GM10266 (cell line): Measurements from ENCODE around the gene LYST.

Experiments used
- DNase-seq: peaks from one replicate; pipeline ENCODE4 v3.0.0; 2012; ENCODE audit errors: extremely low spot score
- CTCF ChIP-seq: IDR thresholded peaks from 2 replicates; pipeline ENCODE4 v1.5.1; 2012; ENCODE audit warnings: mild to moderate bottlenecking, low read depth; ENCODE audit not compliant: control insufficient read depth, insufficient read depth; ENCODE audit errors: missing control alignments

The LYST gene

GRCh38 chr1:235721982-235722381, 144.7 kb downstream of the LYST start:
- no peak for DNase-seq
- TF ChIP-seq CTCF = no peak

DNA sequence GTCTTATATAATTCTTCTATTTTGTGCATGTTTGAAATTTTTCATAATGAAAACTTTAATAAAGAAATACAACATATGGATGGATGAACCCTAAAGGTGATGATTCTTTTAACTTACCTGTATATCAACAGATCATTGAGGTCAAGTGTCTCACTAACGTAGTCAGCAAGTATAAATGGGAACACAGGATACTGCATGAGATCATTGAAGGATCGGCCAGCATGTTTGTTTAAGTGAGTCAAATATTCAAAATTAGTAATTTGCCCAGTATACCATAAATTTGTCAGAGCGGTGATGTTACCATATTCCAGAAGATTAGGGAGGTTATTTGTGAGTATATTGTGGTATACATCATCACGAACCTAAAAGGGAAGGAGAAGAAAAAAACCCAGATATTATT, 146.2 kb downstream of the LYST start:
- TF ChIP-seq CTCF = no peak
- no peak for DNase-seq

DNA sequence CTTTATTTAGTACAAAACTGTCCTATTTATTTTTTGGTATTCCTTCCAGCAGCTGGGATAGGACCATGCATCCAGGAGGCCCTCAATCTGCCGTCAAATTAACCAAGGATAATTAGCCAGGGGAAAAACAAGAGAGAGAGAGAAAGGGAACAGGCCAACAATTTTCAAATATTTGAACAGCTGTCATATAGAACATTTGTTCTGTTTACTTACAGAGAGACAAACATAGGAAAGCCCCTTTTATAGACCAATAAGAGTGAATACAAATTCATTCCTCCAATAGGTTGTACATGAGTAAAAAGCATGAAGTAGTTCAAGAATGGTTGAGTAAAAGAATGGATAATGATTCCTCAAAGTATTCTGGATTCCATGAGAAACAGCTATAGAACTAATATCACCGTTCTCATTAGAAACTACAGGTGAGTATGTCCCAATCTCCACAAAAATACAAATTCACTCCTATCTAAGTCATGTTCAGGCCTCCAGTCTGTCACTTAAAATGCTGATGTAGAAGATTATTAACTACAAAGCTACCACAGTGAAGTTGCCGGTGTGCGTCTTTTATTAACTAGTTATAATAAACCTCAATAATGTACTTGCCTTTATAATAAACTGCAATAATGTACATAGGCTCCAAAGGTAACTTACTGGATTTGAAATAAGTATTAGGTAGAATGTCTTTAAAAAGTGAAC, 152.4 kb downstream of the LYST start:
- TF ChIP-seq CTCF = no peak
- DNase-seq = no peak

DNA sequence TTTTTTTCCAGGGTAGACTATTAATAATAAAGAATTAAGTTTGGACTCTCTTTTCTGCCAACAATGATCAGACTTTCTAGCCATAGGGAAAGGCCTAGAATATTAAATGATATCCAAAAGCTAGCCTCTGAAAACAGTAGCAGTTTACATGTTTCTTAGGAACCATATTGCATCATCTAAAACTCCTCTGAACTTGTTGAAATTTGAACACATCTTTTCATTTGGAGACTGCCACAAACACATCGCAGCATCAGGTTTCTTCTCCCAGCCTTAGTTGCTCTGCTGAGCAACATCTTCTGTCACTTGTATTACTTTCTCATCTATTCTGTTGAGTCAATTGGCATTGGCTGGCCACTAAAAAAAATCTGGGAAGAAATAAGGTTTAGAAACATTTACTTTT, 153.9 kb downstream of the LYST start:
- no peak for DNase-seq
- TF ChIP-seq CTCF = no peak

DNA sequence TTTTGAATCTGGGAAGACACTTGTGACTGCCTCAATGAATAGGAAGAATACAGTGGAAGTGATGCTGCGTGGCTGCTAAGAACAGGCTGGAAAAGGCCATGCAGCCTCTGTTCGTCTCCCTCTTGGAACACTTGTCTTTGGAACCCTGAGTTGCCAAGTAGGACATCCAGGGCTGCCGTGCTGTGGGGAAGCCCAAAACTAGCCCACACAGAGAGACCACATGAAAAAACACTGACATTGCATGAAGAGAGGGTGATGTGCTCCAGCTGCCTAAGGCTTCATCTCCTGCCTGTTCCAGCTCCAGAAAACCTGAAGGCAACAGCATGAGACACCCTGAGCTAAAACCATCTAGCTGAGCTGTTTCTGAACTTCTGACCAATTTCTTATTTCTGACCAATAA, 156.0 kb downstream of the LYST start:
- no peak for DNase-seq
- TF ChIP-seq CTCF = no peak

DNA sequence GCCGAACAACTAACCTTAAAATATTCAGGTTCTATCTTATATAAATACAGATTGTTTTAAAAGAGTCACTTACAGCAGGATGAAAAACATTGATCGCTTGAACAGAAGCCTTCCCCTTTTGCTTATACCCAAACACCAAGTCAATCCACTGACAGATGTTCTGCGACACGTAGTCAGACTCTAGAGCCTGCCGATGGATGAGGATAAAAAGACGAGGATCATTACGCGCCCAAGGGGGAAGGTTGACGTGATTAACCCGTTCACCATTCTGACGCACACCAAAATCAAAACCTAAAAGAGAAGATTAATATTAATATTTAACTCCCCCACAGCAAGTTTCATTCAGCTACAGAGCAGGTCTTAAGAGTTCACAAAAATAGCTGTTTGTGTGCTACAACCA, 157.7 kb downstream of the LYST start:
- DNase-seq = no peak
- TF ChIP-seq CTCF = no peak

- no peak for TF ChIP-seq CTCF
- no peak for DNase-seq
These were observed 158.2 kb downstream of the LYST start for GRCh38 chr1:235708390-235708962.
